ENCODE data around the gene RELN.

DNA sequence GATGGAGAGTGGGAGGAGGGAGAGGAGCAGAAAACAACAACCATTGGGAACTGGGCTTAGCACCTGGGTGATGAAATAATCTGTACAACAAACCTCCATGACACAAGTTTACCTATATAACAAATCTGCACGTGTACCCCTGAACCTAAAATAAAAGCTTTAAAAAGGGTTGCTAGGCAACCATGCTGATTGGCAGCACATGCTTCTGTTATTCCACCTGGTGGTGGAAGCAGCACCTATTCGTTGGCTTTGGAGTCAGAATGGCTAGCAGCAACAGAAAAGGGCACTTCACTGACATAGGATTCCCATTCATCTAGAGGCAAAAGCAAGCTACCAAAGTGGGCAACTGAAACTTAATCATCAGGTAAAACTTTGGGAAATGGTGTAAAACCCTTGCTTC lies 57.1 kb downstream of the RELN start:
- TF ChIP-seq, protein P1, sequence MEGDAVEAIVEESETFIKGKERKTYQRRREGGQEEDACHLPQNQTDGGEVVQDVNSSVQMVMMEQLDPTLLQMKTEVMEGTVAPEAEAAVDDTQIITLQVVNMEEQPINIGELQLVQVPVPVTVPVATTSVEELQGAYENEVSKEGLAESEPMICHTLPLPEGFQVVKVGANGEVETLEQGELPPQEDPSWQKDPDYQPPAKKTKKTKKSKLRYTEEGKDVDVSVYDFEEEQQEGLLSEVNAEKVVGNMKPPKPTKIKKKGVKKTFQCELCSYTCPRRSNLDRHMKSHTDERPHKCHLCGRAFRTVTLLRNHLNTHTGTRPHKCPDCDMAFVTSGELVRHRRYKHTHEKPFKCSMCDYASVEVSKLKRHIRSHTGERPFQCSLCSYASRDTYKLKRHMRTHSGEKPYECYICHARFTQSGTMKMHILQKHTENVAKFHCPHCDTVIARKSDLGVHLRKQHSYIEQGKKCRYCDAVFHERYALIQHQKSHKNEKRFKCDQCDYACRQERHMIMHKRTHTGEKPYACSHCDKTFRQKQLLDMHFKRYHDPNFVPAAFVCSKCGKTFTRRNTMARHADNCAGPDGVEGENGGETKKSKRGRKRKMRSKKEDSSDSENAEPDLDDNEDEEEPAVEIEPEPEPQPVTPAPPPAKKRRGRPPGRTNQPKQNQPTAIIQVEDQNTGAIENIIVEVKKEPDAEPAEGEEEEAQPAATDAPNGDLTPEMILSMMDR (IDR thresholded peaks at IDR 0.05), result no peak
- no peak for TF ChIP-seq EZH2 (IDR thresholded peaks at IDR 0.05; ENCODE audit: borderline replicate concordance, insufficient read depth, low read depth, low read length, poor library complexity, severe bottlenecking)

All from B cell (primary cell).